KOPT-K1 (cell line): ENCODE measurements around the gene CREB5.

Source experiments
- H3K27ac ChIP-seq: fragments of 200-600 bp; sonication (generic); 2 replicates; pipeline ENCODE4 v1.5.1; 2016; ENCODE audit warnings: antibody characterized with exemption, mild to moderate bottlenecking, low read depth, low read length; ENCODE audit not compliant: poor library complexity, severe bottlenecking
- H3K36me3 ChIP-seq: fragments of 200-600 bp; sonication (generic); 2 replicates; pipeline ENCODE4 v1.5.1; 2017; ENCODE audit warnings: antibody characterized with exemption, mild to moderate bottlenecking, low read length, moderate library complexity; ENCODE audit not compliant: insufficient read depth
- H3K9me3 ChIP-seq: fragments of 200-600 bp; sonication (generic); 2 replicates; pipeline ENCODE4 v1.5.1; 2017; ENCODE audit warnings: antibody characterized with exemption, low read length, mild to moderate bottlenecking; ENCODE audit not compliant: insufficient read depth, poor library complexity, severe bottlenecking

The CREB5 gene

DNA sequence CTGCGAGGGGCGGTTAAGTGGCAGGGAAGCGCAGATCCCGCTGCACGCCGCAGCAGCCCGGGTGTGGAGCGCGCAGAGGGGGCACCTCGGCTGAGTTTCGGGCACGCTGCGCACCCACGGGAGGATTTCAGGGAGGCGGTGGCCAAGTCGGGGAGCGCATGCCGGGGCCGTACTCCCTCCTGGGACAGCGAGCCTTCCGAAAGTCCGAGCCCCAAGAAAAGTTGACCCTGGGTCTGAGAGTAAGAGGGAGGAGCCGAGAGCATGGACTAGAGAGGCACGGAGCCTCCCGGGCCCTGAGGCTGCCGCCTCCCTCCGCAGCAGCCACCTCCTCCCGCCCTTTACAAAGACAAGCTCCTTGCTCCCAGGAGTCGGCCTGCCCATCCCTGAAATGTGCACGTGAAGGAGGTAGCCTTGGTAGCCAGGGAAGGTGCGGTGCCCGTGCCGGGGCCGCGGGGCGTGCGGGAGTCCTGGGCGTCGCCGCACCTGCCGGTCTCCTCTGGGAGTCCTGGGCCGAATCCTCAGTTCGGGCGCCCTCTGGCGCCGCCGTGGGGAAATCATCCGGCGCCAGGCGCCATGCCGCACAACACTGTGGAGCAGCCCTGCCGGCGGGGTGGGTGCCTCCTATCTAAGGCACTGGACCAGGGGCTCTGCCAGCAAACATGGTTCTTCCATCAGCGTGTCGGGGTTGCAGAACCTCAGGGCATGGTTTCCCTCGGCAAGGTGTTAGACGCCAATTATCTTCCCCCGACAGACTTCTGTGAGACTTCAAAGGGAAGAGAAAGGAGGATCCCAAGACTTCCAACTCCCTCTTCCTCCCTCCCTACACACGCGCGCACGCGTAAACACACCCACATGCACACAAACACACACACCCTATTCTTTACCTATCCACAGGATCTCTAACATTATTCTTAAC is 441.8 kb downstream of the CREB5 start:
- H3K9me3 ChIP-seq = no peaks in the 10 kb centered on the region
- H3K36me3 ChIP-seq = no peaks in the 10 kb centered on the region
- no peak overlapping the region for H3K27ac ChIP-seq

DNA sequence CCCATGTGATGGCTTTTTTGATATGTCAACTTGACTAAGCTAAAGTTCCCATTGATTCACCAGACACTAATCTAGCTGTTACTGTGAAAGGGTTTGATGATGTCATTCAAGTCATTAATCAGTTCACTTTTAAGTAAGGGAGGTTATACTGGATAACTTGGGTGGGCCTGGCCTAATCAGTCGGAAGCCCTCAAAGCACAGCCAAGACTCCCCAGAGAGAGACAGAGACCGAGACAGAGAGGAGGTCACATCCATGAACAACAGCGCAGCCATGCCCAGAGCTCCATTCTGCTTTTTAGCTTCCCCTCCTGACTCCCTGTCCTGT is 442.4 kb downstream of the CREB5 start:
- Histone ChIP-seq H3K9me3 (no peaks in the 10 kb centered on the region), H3K27ac (no peak overlapping the region), H3K36me3 (no peaks in the 10 kb centered on the region)

DNA sequence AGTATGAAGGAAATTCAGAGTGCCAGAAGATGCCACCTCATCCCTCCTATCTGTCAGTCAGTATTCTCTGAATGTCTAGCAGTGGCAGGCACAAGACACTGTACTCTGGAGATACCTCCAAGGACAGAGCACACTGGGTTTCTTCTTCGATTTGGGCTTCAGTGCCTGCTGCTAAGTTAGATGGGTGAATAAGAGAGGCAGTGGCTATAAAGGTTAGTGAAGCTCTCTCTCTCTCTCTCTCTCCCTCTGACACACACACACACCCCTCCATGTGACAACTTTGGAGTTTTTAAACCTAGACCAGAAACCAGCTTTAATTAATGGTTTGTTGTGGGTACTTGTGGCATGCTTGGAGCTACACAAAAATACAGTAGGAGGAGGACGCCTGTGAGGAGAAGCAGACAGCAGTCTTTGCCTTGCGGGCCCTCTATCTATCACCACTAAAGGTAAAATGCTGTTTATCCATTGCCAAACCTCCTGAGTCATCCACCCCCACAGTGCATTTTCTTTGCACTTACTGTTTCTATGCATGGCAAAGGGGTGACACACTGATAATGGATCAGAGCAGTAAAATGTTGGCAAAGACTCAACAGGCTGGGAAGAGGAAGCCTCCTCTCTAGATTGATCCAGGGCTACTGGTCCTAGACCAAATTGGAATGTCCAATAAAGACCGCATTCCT is 443.4 kb downstream of the CREB5 start:
- H3K27ac ChIP-seq = no peak overlapping the region
- no peaks in the 10 kb centered on the region for H3K36me3 ChIP-seq
- H3K9me3 ChIP-seq = no peaks in the 10 kb centered on the region

DNA sequence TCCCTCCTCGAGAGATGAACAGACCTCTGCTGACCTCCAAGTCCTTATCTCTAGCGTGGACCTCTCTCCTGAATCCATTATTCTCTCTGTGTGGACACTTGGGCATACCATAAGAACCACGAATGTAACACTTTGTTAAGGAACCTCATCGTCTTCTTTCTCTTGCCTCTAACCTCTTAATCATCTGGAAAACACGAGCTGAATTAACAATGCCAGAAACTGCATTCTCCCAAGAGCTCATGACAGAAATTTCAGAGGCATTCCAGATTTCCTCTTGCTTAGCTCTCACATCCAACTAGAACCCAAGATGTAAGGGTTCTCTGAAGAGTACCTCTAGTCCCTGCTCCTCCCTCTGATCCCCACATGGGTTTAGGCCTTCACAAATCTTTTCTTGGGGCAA is 444.3 kb downstream of the CREB5 start:
- H3K9me3 ChIP-seq = no peaks in the 10 kb centered on the region
- H3K36me3 ChIP-seq = no peaks in the 10 kb centered on the region
- H3K27ac ChIP-seq = no peak overlapping the region

DNA sequence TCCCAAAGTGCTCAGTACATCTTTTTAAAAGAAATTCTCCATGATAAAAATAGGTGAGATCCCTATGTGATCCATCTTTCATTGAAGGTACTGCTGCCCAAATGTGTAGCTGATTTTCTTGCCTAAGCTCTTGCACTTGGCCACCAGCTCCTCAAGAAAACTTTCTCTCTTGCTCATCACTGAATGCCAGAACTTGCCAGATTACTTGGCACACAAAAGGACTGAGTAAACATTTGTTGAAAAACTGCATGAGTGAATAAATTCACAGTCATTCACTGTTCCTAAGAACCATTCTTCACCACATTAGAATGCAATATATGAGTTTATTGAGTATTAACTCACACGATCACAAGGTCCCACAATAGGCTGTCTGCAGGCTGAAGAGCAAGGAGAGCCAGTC is 445.9 kb downstream of the CREB5 start:
- Histone ChIP-seq H3K36me3 (no peaks in the 10 kb centered on the region), H3K9me3 (no peaks in the 10 kb centered on the region), H3K27ac (no peak overlapping the region)

DNA sequence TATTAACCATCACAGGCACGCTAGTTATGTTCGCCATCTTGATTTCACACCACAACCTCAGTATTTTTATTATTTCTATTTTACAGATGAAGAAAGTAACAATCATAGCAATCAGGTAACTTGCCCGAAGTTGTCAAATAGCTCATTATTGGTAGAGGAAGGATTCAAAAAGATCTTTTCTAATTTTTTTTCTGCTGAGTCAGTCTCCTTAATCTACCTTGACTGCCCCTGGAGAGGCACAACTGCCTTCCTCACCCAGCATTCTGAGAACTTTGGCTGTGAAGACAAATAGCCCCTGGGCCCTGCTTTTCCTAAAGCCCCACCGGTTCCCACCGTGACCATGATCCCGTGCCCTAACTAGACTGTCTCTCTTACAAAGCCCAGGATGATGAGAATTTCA is 446.6 kb downstream of the CREB5 start:
- Histone ChIP-seq H3K36me3 (no peaks in the 10 kb centered on the region), H3K27ac (no peak overlapping the region), H3K9me3 (no peaks in the 10 kb centered on the region)

DNA sequence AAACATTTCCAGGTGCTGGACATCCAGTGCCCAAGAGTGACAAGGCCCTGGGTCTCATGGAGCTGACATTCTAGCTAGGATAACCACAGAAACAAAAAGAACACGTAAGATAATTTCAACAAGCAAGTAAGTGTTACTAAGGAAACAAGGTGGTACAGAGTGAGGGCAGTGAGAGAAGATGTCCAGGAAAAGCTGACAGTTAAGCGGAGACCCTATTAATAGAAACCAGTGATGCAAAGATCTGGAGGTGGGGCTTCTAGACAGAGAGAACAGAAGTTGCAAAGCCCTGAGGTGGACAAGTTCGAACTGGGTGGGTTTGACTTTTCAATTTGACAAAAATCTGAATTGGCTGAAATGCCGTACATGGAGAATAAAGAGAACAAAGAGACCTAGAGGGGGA is 449.5 kb downstream of the CREB5 start:
- H3K27ac ChIP-seq = no peak overlapping the region
- H3K9me3 ChIP-seq = no peaks in the 10 kb centered on the region
- no peaks in the 10 kb centered on the region for H3K36me3 ChIP-seq

DNA sequence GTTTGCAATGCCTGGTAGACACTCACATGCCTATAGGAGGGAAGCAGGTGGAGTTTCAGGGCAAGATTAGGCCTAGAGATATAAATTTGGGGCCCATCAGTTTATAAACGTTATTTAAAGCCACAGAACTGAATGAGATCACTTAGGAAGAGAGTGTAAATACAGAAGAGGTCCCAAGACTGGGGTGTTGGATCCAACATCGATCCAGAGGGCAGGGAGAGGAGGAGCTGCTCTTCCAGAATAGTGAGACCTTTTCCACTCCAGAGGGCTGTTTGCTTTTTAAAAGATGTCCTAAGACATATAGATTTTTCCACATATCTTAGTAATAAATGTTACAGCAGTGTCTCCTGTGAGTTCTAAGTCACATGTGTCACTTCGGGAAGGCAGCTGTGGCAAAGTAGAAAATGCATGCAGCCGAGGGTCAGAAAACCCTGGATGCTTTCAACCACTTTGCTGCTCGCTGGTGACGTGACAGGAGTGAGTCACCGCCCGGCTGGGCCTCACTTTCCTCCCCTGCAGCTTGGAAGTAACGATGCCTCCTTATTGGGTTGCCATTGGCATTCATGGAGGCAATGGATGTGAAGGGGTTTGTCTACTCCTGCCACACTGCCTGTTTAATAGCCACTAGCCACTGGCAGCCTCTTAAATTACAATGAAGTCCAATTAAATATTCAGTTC is 450.4 kb downstream of the CREB5 start:
- Histone ChIP-seq H3K9me3 (no peaks in the 10 kb centered on the region), H3K27ac (no peak overlapping the region), H3K36me3 (no peaks in the 10 kb centered on the region)

DNA sequence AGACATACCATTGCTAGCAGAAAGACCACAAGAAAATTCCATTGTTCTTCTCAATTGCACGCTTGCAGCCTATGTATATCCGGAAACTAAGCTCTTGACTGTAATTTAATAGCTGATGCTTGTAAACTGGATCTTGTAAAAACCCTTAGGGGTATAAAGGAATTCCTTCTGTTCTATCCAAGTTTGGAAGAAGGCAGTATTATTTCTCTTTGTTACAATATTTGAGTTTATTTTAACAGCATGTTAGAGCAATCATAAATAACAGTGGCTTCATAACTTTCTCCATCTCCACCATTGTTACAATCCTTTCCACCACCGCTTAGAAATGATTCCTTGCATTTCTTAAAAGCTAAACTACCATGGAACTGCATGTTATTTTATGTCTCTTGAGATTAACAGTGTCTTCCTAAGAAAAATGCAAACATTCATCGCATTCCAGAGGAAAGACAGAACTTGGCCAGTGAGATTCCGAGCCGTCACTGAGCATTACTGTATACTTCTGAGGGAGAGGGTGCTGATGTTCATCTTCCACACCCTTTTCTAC is 453.4 kb downstream of the CREB5 start:
- no peak overlapping the region for H3K27ac ChIP-seq
- no peaks in the 10 kb centered on the region for H3K9me3 ChIP-seq
- no peaks in the 10 kb centered on the region for H3K36me3 ChIP-seq

DNA sequence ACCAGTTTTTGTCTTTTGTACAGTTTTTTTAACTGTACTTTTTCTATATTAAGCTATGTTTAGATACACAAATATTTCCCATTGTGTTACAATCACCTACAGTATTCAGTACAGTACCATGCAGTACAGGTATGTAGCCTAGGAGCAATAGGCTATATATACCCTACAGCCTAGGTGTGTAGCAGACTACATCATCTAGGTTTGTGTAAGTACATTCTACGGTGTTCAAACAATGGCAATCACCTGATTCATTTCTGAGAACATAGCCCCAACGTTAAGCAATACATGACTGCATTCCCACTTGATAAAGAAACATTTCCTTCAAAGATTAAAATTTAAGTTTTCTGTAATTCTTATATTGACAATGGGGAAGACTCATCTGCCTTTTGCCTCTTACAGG is 456.4 kb downstream of the CREB5 start:
- Histone ChIP-seq H3K27ac (no peak overlapping the region), H3K36me3 (no peaks in the 10 kb centered on the region), H3K9me3 (no peaks in the 10 kb centered on the region)

DNA sequence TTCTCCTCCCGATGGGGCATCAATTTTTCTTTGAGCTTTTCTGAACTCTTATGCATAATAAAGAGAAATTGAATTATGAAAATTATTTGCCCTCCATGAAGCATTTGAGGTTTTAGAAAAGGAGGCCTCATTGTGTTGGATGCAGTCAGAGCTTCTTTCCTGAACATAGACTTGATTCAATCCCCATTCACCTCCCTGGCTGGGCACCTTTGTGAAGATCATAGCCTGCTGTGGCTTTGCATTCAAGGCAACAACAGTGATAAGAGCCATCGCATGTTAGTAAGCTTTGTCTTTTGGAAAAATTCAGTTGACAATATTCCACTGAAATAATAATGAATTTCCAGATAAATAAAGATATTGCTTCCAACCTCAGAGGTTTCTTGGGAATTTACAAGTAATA is 458.8 kb downstream of the CREB5 start:
- H3K36me3 ChIP-seq = no peaks in the 10 kb centered on the region
- no peaks in the 10 kb centered on the region for H3K9me3 ChIP-seq
- no peak overlapping the region for H3K27ac ChIP-seq

DNA sequence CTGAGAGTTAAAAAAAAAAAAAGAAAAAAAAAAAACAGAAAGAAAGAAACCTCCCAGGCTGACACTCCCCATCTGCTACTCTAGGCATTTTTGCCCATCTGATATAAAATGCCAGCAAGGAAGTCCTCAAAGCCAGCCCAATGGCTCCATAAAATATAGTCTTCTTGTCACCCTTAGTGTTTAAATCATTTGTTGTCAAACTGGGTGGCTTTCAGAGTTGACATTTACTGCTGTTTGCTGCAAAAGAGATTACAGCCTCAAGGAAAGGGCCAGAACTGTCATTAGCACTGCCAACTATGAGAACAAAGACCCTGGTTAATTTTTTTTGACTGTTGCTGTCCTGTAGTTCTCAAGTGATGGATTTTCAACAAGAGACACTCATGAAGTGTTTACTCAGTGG is 459.3 kb downstream of the CREB5 start:
- no peaks in the 10 kb centered on the region for H3K36me3 ChIP-seq
- no peak overlapping the region for H3K27ac ChIP-seq
- no peaks in the 10 kb centered on the region for H3K9me3 ChIP-seq

DNA sequence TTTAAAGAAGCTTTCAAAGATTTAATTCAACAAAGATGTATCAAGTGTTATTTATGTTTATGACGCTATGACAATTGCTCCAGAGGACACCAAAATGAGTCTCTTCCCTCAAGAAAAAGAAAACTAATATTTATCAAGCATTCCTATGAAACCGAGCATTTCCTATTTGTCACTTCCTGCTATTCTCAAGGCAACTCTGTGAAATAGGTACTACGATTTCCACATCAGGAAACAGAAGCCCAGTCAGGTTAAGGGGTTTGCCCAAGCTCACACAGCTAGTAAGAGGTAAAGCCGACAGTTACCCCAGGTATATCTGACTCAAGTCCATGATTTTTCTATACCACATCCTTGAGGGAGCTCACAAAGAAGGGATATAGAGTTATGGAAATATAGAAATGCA is 459.9 kb downstream of the CREB5 start:
- Histone ChIP-seq H3K9me3 (no peaks in the 10 kb centered on the region), H3K36me3 (no peaks in the 10 kb centered on the region), H3K27ac (no peak overlapping the region)

DNA sequence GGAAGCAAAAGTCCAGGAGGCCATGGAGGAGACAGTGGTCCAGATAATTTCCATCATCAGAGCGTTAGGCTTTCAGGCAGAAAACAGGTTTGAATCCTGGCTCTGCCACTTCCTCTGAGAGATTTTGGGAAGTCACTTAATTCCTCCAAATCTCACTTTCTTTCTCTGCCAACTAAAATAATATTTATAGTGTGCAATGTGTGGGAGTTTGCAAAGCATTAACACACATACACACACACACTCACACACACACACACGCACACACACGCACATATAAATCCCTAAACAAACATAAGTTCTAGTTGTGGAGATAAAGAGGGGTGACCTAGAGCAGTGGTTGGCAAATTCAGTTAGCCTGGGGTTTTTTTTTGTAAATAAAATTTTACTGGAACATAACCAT is 461.0 kb downstream of the CREB5 start:
- Histone ChIP-seq H3K9me3 (no peaks in the 10 kb centered on the region), H3K36me3 (no peaks in the 10 kb centered on the region), H3K27ac (no peak overlapping the region)

DNA sequence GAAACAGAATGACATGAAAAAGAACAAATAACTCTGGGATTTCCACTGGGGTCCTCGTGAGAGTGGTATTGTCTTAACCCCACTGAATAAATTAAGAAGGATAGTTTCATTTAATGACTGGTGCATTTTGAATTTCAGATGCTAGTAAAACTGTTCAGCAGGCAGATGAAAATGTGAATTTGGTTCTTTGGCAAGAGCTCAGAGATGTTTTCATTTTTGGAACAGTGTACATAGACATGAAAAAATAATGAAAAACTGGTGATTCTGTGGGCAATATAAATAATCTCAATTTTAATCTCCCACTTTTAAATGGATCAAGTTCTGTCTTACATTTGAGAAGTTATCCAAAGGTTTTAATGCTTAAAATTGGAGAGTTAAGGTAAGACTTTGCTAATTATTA is 461.7 kb downstream of the CREB5 start:
- Histone ChIP-seq H3K36me3 (no peaks in the 10 kb centered on the region), H3K9me3 (no peaks in the 10 kb centered on the region), H3K27ac (no peak overlapping the region)
